Activated CD8-positive, alpha-beta memory T cell treated with anti-CD3 and anti-CD28 coated beads for 1 hour (primary cell): ENCODE data around the gene TCF12.

Experiments
- DNase-seq, 2 donors: peaks; one replicate each; pipeline ENCODE4 v3.0.0-alpha.2; 2020; ENCODE audit warnings: low read depth in 1 of 2; ENCODE audit errors: extremely low read depth in 1 of 2

Gene TCF12

DNA sequence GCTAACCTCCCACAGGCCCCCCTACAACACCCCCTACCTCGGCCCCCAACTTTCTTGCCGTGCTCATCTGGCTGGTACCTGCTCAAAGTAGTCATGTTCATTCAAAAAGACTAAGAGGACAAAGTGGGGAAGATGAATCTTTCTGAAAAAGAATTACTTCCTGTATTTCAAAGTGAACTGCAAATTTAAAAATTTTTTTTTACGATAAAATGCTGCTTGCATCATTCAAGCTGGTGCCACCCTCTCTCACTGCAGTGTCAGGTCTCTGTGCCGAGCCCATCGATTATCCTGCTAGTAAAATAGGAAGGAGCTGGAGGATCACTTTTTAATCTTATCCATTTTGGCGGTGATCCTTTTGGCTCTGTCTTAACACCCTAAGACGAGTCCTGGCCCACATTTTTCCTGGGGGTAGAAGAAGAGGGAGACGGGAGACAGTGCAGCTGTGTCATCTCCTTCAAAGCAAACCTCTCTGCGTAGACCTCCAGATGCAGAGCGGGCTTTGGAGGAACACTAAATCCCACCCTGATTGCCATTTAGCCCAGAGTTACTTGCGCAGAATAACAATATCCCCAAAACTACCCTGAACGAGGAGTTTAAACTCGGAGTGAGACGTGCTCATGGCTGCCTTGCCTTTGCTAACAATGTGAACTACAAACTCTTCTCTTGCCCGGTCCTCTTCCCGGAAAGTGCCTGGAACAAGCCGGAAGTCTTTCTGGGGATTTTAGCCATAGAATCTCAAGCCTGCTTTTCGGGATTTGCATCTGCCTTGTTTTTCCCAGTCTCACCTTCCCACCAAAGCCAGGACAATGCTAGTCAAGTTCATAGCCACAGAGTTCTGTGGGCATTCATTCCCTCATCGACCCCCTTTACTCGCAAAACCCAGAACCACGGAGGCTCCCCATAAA is 391.7 kb downstream of the TCF12 start:
- no peak for DNase-seq

DNA sequence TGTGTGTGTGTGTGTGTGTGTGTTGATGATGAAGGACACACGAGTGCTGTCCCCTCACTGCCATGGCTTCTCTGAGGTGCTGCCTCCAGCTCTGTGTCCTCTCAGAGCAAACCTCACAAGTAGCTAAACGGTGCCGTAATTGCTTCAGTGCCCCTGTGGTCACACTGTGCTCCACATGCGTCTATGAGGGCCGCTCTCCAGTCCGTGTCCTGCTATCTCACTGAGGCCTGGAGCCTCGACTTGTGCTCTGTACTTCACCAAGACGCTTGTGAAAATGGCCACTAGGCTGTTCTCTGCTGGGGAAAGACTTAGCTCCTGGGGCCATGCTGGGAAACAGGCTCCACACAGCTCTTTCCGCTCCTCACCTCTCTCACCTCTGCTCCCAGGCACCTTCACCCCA is 392.4 kb downstream of the TCF12 start:
- no peak for DNase-seq

DNA sequence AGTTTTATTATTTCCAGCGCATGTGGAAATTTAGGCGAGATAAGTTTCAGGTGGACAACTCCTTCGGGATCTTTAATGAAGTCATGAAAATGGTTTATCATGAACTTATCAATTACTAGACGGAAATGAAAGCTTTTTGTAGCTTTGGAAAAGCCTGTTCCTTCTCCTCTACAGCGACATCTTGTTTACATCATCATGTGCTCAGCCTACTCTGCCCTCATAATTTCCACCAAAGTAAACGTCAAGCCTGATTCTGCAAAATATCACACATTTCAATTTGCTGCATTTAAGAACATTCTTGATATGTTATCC is 393.5 kb downstream of the TCF12 start:
- DNase-seq, result no peak

DNA sequence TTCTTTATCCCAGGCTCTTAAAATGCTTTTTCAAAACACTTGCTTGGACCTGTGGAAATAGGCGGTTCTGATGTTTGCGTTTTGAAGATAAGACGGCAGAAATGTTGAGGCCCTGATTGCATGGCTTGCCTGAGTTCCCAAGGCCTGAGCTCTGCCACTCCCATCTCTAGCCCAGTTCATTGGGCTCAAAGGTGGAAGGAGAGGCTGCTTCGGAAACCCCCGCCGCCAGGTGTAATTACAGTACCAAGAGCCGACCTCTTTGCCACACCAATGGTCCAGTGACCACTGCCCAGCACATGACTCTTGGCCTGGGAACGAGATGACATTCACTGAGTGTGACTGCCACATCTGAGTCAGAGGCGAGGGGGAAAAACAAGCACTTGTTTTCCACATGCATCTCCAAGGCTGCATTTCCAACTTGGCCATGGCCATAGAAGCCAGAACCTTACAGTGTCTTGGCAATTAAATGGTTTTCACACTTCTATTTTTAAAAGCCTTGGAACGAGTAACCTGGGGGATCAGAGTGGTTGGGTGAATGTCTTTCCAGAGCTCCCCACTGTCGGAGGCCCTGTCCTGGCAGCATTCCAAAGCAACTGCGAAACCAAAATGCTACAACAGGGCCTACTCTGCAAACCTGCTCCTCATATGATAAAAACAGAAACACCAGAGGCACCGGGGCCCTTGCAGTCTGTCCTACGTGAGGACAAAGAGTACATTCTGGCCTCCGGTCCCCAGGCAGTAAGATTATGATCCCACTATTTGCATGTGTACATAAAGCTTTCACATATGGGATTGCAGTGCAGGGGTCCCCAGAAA is 394.1 kb downstream of the TCF12 start:
- no peak for DNase-seq

DNA sequence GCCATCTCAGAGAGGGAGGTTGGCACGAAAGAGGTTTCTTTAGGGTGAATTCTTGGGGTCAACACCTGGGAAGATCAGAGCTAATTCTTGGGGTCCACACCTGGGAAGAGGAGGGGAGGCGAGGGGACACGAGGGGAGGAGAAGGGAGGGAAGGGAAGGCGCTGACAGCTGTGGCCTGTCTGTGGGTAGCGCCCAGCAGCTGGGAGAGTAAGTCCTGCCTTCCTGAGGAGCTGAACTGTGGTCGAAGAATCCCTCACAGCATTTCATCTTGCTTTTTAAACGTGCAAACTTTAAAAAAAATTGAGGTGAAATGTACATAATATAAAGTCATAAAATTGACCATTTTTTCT is 394.7 kb downstream of the TCF12 start:
- DNase-seq, result no peak

DNA sequence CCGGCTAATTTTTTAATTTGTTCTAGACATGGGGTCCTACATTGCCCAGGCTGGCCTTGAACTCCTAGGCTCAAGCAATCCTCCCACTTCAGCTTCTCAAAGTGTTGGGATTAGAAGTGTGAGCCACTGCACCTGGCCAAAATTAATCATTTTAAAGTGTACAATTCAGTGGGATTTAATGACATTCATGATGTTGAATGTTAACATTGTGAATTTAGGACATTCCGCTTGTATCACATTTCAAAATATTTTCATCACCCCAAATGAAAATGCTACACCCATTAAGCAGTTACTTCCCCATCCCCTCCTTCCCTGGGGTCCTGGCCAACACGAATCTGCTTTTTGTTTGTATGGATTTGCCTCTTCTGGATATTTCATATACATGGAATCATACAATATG is 395.8 kb downstream of the TCF12 start:
- DNase-seq, result no peak

DNA sequence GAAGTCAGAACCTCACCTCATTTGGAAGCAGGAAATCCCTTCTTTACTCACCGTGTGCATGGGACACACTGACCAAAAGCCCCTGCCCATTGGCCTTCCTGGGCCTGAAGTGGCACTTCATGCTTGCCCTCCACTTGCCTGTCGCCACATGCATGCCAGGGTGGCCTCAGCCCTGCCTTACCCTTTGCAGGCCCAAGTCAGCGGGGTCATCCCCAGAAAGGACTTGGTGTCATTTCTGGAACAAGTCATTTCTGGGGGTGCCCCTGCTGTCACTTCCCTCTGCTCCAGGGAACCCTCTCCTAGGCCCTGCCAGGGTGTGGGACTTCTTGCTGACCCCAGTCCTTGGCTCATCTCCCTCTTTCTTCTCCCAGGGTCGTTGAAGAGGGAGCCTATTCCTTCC is 398.0 kb downstream of the TCF12 start:
- no peak for DNase-seq

DNA sequence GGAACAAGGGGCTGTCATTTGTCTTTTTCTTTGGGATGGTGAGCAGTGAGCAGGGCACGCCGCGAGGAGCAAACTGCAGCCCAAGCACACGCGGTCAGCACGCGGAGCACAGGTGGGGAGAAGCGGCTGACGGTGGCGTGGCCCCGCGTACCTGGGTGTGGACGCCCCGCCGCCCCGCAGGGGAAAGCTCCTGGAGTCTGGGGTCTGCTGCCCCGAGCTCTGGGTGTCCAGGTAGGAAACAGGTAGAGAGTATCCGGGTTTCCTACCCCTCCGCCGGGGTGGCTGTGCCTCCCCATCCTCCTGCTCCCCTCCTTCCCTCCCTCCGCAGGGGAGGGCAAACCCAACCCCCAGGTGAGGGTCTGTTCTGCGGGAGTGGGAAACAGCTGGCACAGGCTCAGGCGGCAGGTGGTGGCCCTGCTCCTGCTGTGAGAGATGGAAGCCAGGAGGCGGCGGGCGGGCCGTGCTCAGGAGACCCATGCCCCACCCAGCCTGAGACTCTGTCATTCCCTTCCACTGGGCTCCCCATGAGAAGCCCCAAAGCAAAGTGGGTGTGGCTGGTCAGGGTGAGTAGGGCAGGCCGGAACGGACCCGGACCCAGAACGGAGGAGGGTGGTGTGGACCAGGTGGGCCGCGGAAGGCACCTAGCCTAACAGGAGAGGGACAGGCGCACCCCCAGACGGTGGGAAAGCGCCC is 400.9 kb downstream of the TCF12 start:
- no peak for DNase-seq

DNA sequence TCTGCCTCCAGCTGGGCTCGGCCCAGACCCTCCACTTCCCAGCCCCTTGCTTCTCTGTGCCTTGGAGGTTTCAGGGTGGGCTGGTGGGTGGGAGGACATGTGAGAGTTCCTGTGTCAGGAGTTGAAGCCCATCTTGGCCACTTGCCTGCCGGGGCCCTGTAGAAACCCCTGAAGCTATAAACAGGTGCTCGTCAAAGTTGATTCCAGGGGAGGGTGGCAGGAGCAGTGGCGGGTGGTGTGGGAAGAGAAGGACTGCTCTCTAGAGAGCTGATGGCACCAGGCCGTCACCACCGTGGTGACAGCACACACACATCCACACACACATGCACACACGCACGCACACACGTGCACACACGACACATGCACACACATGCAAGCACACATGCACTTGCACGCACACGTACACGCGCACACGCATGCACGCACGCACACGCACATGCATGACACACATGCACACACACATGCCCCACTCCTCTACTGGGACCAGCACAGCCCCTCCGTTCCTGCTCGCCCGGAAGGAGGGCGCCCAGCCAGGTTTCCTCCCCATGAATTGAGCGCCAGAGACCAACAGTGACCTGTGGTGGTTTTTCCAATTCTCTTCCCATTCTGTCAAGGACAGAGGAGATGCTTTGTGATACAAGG is 401.6 kb downstream of the TCF12 start:
- DNase-seq, result no peak

DNA sequence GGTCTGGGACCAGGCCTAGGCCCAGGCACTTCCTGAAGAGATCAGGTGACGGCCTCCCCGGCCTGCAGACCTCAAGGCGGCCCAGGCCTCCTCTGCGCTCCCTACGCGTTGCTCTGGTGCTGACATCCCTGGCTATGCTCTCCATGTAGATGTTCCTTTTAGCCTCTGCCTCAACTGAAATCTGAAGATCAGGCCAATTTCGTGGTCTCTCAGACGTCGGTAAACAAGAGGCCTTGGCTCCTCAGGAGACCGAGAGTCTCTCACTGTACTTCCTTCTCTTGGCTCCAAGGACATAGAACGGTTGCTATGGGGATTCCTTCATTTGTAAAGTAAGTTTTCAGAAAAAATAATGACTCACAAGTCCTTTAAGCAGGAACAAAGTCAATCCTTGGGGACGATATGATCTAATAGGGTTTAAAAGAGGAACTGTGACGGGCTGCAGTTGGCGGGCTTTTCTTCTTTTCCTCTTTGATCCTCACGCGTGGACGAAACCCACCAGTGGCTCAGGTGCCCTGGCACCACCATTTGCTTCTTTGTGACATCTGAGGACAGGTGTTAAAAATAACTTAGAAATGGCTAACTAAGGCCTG is 402.3 kb downstream of the TCF12 start:
- DNase-seq, result no peak

DNA sequence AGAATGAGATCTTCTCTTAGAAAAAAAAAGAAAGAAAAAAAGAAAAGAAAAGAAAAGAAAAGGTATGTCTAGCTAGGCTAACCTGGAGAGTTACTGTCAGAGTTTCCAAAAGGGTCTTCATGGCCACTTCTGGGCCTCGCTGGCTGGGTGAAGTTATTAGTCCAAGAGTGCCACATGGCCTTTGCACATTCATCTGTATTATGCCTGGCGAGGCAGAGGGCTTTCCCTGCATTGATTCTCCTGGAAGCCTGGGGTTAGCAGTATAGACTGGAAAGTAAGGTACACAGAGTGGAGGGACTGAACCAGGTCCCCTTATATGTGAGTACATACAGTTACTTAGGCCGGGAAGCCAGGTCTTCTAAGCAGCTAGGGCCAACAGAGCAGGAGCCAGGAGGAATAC is 403.0 kb downstream of the TCF12 start:
- no peak for DNase-seq

DNA sequence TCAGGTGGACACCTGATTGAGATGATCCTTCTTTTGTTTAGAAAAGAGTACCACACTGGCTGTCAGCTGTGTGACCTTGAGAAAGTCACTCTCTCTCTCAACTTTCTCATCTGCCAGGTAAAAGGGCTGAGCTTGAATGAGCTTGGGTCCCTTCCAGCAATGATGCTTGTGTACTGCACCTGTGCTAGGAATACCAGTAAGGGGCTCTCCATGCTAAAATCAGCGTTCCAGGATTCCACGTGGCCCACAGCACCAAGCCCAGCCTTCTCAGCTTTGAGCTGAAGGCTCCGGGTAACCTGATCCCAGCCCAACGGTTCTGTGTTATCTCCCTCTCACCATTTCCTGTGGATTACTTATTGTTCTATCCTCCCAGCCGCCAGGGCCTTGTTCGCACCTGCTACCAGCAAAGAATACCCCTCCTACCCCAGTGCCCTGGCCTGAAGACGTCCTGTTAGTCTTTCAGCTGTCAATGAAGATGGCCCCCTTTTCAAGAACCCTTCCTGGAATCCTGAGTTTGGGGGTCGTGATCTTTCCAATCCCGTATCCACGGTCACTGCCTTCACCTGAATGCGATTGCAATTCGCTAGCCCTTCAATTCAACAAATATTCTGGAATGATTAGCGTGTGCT is 403.6 kb downstream of the TCF12 start:
- DNase-seq, result no peak

DNA sequence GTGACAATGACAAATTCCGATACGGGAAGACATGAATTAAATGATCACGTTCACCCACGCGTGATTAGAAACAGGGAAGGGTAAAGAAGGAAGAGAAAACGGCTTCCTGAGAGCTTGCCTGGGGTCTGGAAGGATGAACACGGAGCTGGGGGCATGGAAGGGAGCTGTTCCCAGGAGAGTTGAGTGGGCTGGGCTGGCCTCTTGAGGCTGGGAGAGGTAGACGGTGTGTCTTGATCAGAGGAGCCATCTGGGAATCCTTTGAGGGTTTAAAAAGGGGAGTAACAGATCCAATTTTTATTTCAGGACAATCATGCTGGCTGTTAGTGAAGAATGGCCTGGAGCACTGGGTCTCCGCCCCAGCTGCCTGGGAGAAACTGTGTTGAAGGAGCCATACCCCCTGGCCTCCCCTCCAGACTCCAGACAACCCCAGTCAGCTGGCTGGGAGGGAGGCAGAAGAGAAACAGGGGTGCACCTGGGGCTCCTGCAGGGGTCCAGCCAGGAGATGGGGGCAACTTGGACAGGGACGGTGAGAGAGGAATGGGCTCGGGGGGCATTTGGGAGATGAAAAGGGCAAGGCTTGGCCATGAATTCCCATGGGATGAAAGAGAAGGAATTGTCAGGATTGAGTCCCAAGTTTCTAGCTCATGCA is 404.3 kb downstream of the TCF12 start:
- no peak for DNase-seq

DNA sequence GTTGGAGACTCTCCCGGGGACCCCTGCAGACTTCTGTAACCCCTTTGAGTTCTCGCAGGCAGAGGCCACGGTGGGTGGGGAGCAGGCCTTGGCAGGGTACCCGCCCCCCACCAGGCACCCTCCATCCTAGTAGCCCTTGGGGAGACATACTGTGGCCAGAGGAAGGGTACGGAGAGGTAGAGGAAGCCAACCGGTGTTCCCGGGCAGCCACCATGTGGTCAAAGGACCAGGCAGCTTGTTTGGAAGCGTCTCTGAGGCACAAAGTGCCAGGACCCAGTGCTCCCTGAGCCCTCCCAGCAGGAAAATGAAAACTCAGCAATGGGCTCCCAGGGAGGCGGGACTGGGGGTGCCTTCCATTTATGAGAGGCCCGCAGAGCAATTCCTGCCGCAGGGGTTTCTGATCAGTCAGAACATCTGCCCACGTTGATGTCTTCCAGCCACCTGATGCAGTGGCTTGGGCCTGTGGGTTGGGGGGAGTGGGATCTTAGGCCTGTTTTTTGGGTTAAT is 404.9 kb downstream of the TCF12 start:
- no peak for DNase-seq

DNA sequence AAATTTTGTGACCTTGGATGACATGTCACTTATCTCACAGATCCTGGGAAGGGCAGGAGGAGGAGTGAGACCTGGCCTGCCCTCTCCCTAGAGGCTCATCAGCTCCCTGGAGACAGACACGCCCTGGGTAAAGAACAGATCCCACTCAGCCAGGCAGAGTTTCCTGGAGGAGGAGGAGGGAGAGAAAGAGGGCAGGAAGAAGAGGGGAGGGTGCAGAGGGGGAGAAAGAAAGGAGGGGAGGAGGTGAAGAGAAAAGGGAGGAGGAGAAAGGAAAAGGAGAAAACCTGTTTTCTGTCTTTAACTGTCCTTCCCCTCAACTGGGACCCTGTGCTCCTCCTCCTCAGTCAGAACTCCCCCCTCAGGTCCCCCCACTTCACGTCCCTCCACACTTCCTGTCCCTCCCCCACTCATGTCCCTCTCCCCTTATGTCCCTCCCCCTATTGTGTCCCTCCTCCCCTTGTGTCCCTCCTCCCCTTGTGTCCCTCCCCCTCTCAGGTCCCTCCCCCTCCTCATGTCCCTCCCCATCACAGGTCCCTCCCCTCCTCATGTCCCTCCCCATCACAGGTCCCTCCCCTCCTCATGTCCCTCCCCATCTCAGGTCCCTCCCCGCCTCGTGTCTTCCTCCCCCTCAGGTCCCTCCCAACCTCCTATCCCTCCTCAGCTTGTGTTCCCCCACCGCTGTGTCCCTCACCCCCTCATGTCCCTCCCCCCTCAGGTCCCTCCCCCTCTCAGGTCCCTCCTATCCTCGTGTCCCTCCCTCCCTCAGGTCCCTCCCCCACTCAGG is 405.6 kb downstream of the TCF12 start:
- no peak for DNase-seq

DNA sequence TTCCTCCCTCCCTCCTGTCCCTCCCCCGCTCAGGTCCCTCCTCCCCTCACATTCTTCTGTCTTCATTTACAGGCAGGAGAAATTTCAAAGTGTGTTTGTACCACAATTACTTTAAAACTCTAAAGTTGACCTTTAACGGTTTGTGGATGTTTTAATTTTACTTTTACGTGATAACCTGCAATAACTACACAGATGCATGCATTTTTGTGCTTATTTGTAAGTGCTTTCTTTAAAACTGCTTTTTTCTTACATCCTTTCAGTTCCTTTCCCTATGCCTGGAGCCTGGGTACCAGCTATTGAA is 406.1 kb downstream of the TCF12 start:
- DNase-seq, result no peak

DNA sequence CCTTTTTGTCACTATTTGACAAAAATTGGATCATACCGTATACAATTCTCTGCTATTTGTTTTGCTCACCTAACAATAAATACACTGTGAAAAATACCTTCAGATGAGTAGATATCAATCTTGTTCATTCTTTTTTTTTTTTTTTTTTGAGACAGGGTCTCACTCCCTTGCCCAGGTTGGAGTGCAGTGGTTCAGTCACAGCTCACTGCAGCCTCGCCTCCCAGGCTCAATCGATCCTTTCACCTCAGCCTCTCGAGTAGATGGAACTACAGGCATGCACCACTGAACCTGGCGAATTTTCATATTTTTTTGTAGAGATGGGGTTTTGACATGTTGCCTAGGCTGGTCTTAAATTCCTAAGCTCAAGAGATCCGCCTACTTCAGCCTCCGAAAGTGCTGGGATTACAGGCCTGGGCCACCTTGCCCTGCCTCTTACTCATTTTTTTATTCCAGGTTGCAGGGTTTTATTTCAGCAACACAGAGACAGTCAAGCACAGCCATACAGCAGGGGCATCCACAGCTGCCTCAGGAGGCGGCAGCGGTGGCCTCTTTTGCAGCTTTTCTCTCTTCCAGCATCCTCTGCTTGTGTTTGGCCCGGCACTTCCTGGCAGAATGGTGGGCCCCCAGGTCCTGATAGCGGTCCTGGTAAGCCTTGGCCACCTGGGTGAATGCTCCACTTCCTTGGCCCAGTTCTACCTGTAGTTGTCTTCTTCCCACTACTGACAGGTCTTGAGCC is 406.7 kb downstream of the TCF12 start:
- no peak for DNase-seq

DNA sequence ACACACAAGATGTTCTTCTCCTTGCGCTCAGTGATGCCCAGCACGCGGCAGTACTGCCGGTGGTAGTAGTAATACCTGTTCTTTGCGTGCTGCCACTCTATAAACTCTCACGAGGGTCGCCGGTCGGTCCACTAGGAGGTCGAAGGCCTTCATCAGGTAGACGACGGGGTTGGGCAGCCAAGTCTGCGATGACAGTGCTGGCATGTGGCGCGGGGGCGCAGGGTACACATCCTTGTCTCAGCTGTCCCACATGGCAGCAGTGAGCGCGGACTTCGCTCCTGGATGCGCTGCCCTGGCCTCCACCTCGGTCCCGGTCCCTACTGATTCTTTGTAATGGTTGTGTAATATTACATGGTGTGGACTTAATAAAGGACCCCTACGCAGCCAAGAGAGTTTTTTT is 407.8 kb downstream of the TCF12 start:
- no peak for DNase-seq
